Ishikawa (cell line): Measurements from ENCODE around the gene WIPF2.

ENCODE experiments used
- CEBPB ChIP-seq: IDR thresholded peaks from 2 replicates; pipeline ENCODE4 v1.6.1; 2012
- CREB1 ChIP-seq: IDR thresholded peaks from 2 replicates; pipeline ENCODE4 v1.6.1; 2012; ENCODE audit warnings: low read depth
- EGR1 ChIP-seq: IDR thresholded peaks from 2 replicates; pipeline ENCODE4 v1.6.1; 2012
- EP300 ChIP-seq: IDR thresholded peaks from 2 replicates; pipeline ENCODE4 v1.6.1; 2012; ENCODE audit warnings: borderline replicate concordance
- FOXM1 ChIP-seq: IDR thresholded peaks from 2 replicates; pipeline ENCODE4 v1.6.1; 2012; ENCODE audit warnings: low read depth, borderline replicate concordance
- NFIC ChIP-seq: IDR thresholded peaks from 2 replicates; pipeline ENCODE4 v1.6.1; 2012
- RAD21 ChIP-seq: IDR thresholded peaks from 2 replicates; pipeline ENCODE4 v1.6.1; 2012; ENCODE audit warnings: low read depth
- TAF1 ChIP-seq: IDR thresholded peaks from 2 replicates; pipeline ENCODE4 v1.6.1; 2012; ENCODE audit warnings: low read depth, mild to moderate bottlenecking
- TCF12 ChIP-seq: IDR thresholded peaks from 2 replicates; pipeline ENCODE4 v1.6.1; 2012; ENCODE audit warnings: low read depth
- TEAD4 ChIP-seq: IDR thresholded peaks from 2 replicates; pipeline ENCODE4 v1.6.1; 2012
- YY1 ChIP-seq: IDR thresholded peaks from 2 replicates; pipeline ENCODE4 v1.6.1; 2012; ENCODE audit warnings: low read depth
- ZBTB7A ChIP-seq: IDR thresholded peaks from 2 replicates; pipeline ENCODE4 v1.6.1; 2012; ENCODE audit warnings: low read depth
- TF ChIP-seq, protein P1 (sequence below): IDR thresholded peaks from 2 replicates; pipeline ENCODE4 v1.6.1; 2012
- TF ChIP-seq, protein P2 (sequence below): IDR thresholded peaks from 2 replicates; pipeline ENCODE4 v1.6.1; 2012; ENCODE audit warnings: low read depth, mild to moderate bottlenecking
- TF ChIP-seq, protein P3 (sequence below): IDR thresholded peaks from 2 replicates; pipeline ENCODE4 v1.6.1; 2012

The WIPF2 gene

DNA sequence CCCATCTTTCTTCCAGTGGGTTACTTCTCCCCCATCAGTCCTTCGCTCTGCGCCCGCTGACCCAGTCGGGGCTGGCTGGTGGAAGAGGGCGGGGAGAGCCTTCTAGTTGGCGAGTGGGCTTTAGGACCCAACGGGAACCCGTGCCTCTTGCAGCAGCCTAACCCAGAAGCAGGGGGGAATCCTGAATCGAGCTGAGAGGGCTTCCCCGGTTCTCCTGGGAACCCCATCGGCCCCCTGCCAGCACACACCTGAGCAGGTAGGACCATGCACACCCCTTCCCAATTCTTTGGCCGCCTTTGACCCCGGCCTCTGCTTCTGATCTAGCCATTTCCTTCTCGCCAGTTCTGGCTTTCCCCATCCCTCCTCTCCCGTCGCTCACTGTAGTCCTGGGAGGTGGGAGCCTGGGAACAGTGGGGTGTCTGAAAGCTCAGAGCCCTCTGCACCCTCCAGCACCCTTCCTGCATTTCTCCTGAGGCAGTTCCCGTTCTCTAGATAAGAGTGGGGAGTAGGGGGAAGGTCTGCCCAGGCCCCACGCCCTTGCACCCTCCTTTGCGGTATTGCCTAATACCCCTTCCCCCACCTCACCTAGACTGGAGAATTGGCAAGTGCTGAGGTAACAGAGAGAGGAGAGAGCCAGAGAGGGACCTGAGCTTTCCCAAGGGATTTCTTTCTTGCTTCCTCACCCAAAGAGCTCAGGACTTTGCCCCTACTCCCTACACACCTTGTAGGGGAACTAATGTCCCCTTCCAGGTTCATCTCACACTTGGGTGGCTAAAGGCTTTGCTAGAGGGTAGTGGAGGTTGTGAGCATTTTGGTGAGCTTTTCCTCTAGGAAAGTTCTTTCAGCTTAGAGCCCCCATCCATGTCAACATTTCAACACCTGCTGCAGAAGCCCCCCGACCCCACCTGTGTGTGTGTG is 90.2 kb downstream of the WIPF2 start, which contains the start of gene RARA:
TSS of gene RARA (plus strand) at position 150 of the 918 bp plus-strand sequence. CDS start 22,039 bp downstream, outside the sequence.
- TF ChIP-seq YY1 (no peak), NFIC (0 out of 2 replicates have a peak, but pooled peaks have one; percentile 10), ZBTB7A (peak; percentile 61; the same call in 1 of the 2 replicates), EGR1 (no peak), CEBPB (peak; percentile 81), TAF1 (no peak)
- TF ChIP-seq, protein P1, sequence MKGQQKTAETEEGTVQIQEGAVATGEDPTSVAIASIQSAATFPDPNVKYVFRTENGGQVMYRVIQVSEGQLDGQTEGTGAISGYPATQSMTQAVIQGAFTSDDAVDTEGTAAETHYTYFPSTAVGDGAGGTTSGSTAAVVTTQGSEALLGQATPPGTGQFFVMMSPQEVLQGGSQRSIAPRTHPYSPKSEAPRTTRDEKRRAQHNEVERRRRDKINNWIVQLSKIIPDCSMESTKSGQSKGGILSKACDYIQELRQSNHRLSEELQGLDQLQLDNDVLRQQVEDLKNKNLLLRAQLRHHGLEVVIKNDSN = no peak
- TF ChIP-seq, protein P2, sequence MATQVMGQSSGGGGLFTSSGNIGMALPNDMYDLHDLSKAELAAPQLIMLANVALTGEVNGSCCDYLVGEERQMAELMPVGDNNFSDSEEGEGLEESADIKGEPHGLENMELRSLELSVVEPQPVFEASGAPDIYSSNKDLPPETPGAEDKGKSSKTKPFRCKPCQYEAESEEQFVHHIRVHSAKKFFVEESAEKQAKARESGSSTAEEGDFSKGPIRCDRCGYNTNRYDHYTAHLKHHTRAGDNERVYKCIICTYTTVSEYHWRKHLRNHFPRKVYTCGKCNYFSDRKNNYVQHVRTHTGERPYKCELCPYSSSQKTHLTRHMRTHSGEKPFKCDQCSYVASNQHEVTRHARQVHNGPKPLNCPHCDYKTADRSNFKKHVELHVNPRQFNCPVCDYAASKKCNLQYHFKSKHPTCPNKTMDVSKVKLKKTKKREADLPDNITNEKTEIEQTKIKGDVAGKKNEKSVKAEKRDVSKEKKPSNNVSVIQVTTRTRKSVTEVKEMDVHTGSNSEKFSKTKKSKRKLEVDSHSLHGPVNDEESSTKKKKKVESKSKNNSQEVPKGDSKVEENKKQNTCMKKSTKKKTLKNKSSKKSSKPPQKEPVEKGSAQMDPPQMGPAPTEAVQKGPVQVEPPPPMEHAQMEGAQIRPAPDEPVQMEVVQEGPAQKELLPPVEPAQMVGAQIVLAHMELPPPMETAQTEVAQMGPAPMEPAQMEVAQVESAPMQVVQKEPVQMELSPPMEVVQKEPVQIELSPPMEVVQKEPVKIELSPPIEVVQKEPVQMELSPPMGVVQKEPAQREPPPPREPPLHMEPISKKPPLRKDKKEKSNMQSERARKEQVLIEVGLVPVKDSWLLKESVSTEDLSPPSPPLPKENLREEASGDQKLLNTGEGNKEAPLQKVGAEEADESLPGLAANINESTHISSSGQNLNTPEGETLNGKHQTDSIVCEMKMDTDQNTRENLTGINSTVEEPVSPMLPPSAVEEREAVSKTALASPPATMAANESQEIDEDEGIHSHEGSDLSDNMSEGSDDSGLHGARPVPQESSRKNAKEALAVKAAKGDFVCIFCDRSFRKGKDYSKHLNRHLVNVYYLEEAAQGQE = no peak
- TF ChIP-seq, protein P3, sequence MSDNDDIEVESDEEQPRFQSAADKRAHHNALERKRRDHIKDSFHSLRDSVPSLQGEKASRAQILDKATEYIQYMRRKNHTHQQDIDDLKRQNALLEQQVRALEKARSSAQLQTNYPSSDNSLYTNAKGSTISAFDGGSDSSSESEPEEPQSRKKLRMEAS = no peak

DNA sequence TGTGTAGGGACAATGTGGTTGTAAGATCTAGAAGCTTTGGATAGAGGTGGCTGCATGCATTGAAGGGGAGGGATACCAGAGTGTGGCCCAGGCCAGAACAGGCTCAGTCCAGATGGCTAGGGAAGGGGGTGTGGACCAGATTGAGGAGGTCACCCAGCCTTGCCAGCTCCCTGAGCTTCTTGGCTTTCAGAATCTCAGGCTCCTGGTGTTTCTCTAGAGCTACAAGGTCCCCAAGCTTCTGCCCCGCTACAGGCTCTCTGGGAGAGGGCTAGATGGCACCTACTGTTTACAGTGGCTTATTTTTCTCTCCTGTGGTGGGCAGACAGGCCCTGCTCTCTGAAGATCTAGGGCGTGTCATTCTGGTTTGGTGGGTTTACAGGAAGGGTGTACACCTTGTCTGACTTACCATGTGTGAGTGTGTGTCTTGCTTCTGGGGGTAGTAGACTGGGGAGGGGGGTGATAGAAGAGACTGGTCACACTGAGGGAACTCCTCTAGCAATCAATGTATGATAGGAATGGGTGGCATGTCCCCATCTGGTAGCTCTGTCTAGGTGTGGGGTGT is 90.9 kb downstream of the WIPF2 start:
- no peak for TF ChIP-seq TEAD4
- TF ChIP-seq TAF1 = no peak
- TF ChIP-seq, protein P3 = no peak
- TF ChIP-seq NFIC = 0 out of 2 replicates have a peak, but pooled peaks have one; percentile 20
- no peak for TF ChIP-seq CEBPB
- TF ChIP-seq FOXM1 = no peak
- 0 out of 2 replicates have a peak, but pooled peaks have one; percentile 20 for TF ChIP-seq ZBTB7A
- TF ChIP-seq, protein P2 = no peak
- no peak for TF ChIP-seq EP300
- TF ChIP-seq, protein P1 = no peak
- TF ChIP-seq RAD21 = no peak
- TF ChIP-seq CREB1 = no peak

DNA sequence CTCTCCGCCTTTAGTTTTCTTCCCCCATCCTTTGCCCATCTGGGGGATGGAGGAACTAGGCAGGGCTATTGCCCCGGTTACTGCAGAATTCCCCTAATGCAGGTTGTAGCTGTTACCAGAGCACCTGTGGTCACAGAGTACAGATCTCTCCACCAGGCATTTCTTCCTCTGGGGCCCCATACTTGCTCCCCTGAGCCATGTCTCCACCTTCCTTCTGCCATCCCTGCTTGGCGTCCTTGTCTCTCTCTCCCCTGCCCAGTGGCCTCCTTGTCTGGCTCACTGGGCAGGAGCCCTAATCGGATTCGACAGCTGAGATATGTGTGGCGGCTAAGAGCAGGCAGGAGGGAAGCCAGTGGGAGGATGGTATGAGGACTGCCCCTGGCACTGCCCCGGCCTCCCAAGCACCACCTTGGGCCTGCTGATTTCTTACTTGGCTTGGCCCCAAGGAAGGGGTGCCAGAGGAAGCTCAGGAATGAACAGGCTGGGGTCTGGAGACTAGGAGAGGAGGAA is 91.8 kb downstream of the WIPF2 start:
- TF ChIP-seq NFIC = no peak
- no peak for TF ChIP-seq CREB1
- no peak for TF ChIP-seq EP300
- TF ChIP-seq RAD21 = no peak
- TF ChIP-seq TEAD4 = no peak
- TF ChIP-seq ZBTB7A = no peak
- no peak for TF ChIP-seq YY1
- TF ChIP-seq, protein P1 = no peak
- TF ChIP-seq EGR1 = no peak
- TF ChIP-seq, protein P3 = no peak

DNA sequence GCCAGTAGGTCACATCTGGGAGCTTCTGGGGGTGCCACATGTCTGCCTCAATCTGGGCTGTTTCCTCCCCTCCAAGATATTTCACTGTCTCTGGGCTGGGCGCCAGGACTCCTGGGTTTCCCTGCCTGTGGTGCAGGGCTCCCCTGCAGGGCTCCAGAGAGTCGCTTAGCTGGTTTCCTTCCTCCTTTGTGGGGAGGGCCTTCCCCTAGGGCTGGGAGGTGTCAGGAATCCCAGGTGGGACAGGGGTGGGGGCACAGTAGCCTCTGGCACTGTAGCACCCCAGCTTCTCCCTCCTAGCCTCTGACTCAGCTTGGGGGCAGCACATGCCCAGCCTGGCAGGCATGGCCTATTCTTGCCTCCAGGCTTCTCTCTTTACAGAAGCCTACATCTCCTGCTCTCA is 92.5 kb downstream of the WIPF2 start:
- no peak for TF ChIP-seq RAD21
- TF ChIP-seq NFIC = peak; percentile 98
- TF ChIP-seq, protein P3 = peak; percentile 75
- TF ChIP-seq CREB1 = no peak
- peak; percentile 95; the same call in 1 of the 2 replicates for TF ChIP-seq ZBTB7A
- TF ChIP-seq, protein P1 = no peak
- TF ChIP-seq FOXM1 = peak; percentile 67; the same call in 1 of the 2 replicates
- peak; percentile 91 for TF ChIP-seq EP300
- TF ChIP-seq, protein P2 = no peak
- TF ChIP-seq EGR1 = no peak
- peak; percentile 39; the same call in 1 of the 2 replicates for TF ChIP-seq CEBPB
- TF ChIP-seq TAF1 = no peak
- TF ChIP-seq TEAD4 = peak; percentile 79
- no peak for TF ChIP-seq YY1
- TF ChIP-seq TCF12 = peak; percentile 95
